Sigmoid colon (tissue), 7 donors: ENCODE results near the gene ARRDC3. TPM values are rescaled to one million over a fixed set of nuclear protein-coding genes. Genes with fewer than 3 reads are reported as not detected.

Experiments used
- DNase-seq: peaks from one replicate; pipeline ENCODE4 v3.0.0-alpha.2; 2019
- H3K27ac ChIP-seq, 4 donors: fragments of 200-600 bp; sonication (generic); one replicate each; pipeline ENCODE4 v1.5.1; 2016 to 2019; ENCODE audit warnings: mild to moderate bottlenecking in 1 of 4
- H3K27me3 ChIP-seq, 3 donors: fragments of 200-600 bp; sonication (generic); one replicate each; pipeline ENCODE4 v1.5.1; 2019; ENCODE audit warnings: mild to moderate bottlenecking in 1 of 3
- H3K36me3 ChIP-seq, 4 donors: fragments of 200-600 bp; sonication (generic); one replicate each; pipeline ENCODE4 v1.5.1; 2016 to 2019
- H3K4me1 ChIP-seq, 4 donors: fragments of 200-600 bp; sonication (generic); one replicate each; pipeline ENCODE4 v1.5.1; 2017 to 2019
- H3K4me3 ChIP-seq, 4 donors: fragments of 200-600 bp; sonication (generic); one replicate each; pipeline ENCODE4 v1.5.1; 2017 to 2019; ENCODE audit warnings: mild to moderate bottlenecking in 2 of 4, moderate library complexity in 1 of 4
- H3K9me3 ChIP-seq, 4 donors: fragments of 200-600 bp in 3 of 4; sonication (generic) in 3 of 4; one replicate each; pipeline versions ENCODE4 v1.5.1 to v1.6.1; 2013 to 2019
- EP300 ChIP-seq, 4 donors: sonication (generic); formaldehyde crosslinking; IDR thresholded peaks; one replicate each; pipeline ENCODE4 v1.6.1; 2017; ENCODE audit warnings: antibody characterized with exemption in 4 of 4
- POLR2A ChIP-seq, 2 donors: fragments of 450-650 bp; IDR thresholded peaks; one replicate each; pipeline ENCODE4 v1.6.1; 2016; ENCODE audit warnings: antibody characterized with exemption in 2 of 2, mild to moderate bottlenecking in 2 of 2, moderate library complexity in 2 of 2
- POLR2AphosphoS5 ChIP-seq, 4 donors: sonication (generic); formaldehyde crosslinking; IDR thresholded peaks; one replicate each; pipeline ENCODE4 v1.6.1; 2017; ENCODE audit warnings: antibody characterized with exemption in 4 of 4
- WGBS, 2 donors: extraction: QIAGEN DNeasy Blood & Tissue Kit; methylation state at CpG; one replicate each; pipeline ENCODE4 v1.1.7; 2013; 5-methylcytosine and 5-hydroxymethylcytosine counted together
- intact Hi-C: fragments of 100-400 bp; cut with DNase I; formaldehyde crosslinking; loops from one replicate; pipeline ENCODE4 v1.15.1; 2023
- polyA plus RNA-seq, 3 donors: library from polyadenylated mRNA; stranded (reverse); fragments of 200-250 nt; gene quantifications; one replicate each; pipeline ENCODE4 v1.2.3, GENCODE V29; 2013
- total RNA-seq, 4 donors: library from RNA; depleted of rRNA; stranded (reverse); fragments of >200 nt; gene quantifications; one replicate each; pipeline ENCODE4 v1.1.0, GENCODE V29; 2016
- TF ChIP-seq, protein P1 (sequence below), 4 experiments: fragments of 450-650 bp in 3 of 4; fragments of 200-600 bp in 1 of 4; IDR thresholded peaks; one replicate each; pipeline ENCODE4 v1.5.1; 2016 to 2019; ENCODE audit warnings: antibody characterized with exemption in 4 of 4, mild to moderate bottlenecking in 3 of 4, moderate library complexity in 2 of 4
- donor health status: healthy with polysubstance abuse.
- donor health status: Bipolar disorder and iron deficiency.
- donor health status: healthy.

Gene ARRDC3
- total and polyA plus RNA-seq, 7 donors, result 9.7 to 66.7 (median 35.2) TPM

DNA sequence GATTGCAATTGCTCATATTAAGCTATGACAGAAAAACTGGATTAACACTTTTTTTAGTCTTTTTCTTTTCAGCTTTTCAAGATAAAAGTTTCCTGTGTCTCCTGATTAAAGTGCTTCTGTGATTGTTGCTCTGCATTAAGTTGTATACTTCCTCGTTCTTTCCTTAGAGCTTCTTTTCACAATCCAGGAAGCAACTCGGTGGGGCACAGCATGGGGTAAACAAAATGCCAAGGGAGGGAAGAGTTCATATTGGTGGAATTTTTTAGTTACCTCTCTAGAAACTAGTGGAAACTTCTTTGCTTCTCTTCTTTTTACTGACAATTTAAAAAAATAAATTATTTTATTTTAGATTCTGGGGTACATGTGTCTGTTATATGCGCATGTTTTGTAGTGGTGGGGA is 37.8 kb upstream of the ARRDC3 start:
- no peak overlapping the region for H3K4me3 ChIP-seq
- no peaks in the 10 kb centered on the region for H3K36me3 ChIP-seq
- no peaks in the 10 kb centered on the region for H3K9me3 ChIP-seq
- intact Hi-C loops, result loop anchor here (1.0 kb wide), 1 partner anchor 555 kb away; no protein-coding TSS in a partner anchor
- 36 to 51% methylated on average over 3 of the region's 3 CpGs for WGBS, 2 donors
- no peak for TF ChIP-seq EP300 (IDR thresholded peaks at IDR 0.05)
- TF ChIP-seq, protein P1, sequence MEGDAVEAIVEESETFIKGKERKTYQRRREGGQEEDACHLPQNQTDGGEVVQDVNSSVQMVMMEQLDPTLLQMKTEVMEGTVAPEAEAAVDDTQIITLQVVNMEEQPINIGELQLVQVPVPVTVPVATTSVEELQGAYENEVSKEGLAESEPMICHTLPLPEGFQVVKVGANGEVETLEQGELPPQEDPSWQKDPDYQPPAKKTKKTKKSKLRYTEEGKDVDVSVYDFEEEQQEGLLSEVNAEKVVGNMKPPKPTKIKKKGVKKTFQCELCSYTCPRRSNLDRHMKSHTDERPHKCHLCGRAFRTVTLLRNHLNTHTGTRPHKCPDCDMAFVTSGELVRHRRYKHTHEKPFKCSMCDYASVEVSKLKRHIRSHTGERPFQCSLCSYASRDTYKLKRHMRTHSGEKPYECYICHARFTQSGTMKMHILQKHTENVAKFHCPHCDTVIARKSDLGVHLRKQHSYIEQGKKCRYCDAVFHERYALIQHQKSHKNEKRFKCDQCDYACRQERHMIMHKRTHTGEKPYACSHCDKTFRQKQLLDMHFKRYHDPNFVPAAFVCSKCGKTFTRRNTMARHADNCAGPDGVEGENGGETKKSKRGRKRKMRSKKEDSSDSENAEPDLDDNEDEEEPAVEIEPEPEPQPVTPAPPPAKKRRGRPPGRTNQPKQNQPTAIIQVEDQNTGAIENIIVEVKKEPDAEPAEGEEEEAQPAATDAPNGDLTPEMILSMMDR (IDR thresholded peaks at IDR 0.05), result no peak
- no peak for TF ChIP-seq POLR2AphosphoS5 (IDR thresholded peaks at IDR 0.05)
- no peak for TF ChIP-seq POLR2A (IDR thresholded peaks at IDR 0.05)
- H3K27me3 ChIP-seq, result no peaks in the 10 kb centered on the region
- no peak for DNase-seq
- H3K4me1 ChIP-seq, result no peaks in the 10 kb centered on the region
- H3K27ac ChIP-seq, result no peak overlapping the region

DNA sequence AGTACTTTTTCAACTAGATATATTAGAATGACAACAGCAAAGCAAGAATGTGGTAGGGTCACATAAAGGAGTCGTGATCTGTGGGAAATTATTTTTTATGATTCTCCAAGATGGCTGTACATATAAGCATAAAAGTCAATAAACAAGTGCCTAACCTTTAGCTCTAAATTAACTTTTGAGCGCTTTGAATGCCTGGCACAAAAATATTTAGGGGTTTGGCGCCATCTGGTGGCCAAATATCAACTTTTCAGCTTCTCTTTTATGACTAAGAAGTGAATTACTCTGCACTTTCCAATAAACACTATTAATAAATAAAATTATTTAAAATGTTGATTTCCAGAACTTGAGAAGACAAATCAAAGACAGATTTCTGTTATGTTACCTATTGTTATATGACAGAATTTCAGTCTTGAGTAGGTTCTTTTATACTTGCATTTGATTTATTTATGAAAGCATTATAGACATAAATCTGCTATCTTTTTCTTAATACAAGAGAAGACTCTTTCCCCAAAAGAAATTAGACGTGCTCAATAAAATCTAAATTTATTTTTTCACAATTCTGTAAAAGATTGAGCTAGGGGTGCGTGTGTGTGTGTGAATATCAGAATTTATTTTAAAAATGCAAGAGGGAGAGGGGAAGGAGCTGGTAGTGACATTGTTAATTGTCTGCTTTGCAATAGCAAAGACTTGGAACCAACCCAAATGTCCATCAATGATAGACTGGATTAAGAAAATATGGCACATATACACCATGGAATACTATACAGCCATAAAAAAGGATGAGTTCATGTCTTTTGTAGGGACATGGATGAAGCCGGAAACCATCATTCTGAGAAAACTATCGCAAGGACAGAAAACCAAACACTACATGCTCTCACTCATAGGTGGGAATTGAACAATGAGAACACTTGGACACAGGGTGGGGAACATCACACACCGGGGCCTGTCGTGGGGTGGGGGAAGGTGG is 36.7 kb upstream of the ARRDC3 start:
- DNase-seq, result peak; percentile 73
- intact Hi-C loops, result loop anchor here (1.0 kb wide), 1 partner anchor 554 kb away; no protein-coding TSS in a partner anchor
- 52 to 55% methylated on average over 9 of the region's 9 CpGs for WGBS, 2 donors

DNA sequence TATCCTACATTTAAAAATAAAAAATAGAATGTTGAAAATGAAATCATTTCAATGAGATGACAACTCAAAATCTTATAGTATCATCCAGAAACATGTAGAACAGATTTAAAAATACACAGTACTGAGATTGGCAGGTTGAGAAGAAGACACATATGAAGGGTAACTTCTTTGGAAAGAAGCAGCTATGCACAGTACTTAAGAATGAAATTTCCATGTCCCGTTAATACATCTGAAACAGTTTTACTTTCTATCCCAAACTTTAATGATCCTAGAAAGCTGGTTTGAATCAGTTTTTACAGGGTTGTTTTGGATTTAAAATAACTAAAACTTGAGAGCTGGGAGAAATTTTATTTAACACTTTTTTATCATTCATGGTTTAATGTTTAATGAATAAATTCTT is 36.0 kb upstream of the ARRDC3 start:
- H3K27ac ChIP-seq, result no peak overlapping the region
- H3K4me1 ChIP-seq, result no peaks in the 10 kb centered on the region
- no peaks in the 10 kb centered on the region for H3K27me3 ChIP-seq
- H3K9me3 ChIP-seq, result no peaks in the 10 kb centered on the region
- no peaks in the 10 kb centered on the region for H3K36me3 ChIP-seq
- 76 to 81% methylated on average over 1 of the region's 1 CpG for WGBS, 2 donors
- DNase-seq, result no peak
- H3K4me3 ChIP-seq, result no peak overlapping the region
- intact Hi-C loops, result no loop called here
- TF ChIP-seq, protein P1 (IDR thresholded peaks at IDR 0.05), result no peak
- TF ChIP-seq POLR2A (IDR thresholded peaks at IDR 0.05), result no peak
- TF ChIP-seq POLR2AphosphoS5 (IDR thresholded peaks at IDR 0.05), result no peak
- no peak for TF ChIP-seq EP300 (IDR thresholded peaks at IDR 0.05)

More for the DNA sequence above, 36.7 kb upstream of the ARRDC3 start:
- Histone ChIP-seq H3K9me3 (no peaks in the 10 kb centered on the region), H3K27ac (no peak overlapping the region), H3K4me3 (no peak overlapping the region), H3K36me3 (no peaks in the 10 kb centered on the region), H3K27me3 (no peaks in the 10 kb centered on the region), H3K4me1 (no peaks in the 10 kb centered on the region)
- TF ChIP-seq, protein P1 (IDR thresholded peaks at IDR 0.05), result peak; percentile 48 to 68 (median 54)
- TF ChIP-seq EP300 (IDR thresholded peaks at IDR 0.05), result no peak

DNA sequence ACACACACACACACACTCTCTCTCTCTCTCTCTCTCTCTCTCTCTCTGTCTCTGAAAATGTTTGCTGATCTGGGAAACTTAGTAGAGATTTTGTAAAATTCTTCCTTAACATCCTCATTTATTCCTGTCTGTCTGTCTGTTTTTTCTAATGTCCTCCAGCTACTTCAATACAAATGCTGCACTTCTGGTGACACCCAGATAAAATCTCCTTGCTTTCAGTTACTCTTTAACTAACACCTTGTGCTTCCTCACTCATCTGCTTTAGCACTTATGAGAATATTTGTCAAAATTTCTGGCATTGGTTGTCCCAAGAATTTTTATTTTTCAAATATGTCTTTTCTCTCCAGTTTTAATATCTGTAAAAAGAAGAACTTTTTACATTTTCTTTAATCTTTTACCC is 35.0 kb upstream of the ARRDC3 start:
- no peaks in the 10 kb centered on the region for H3K36me3 ChIP-seq
- H3K27me3 ChIP-seq, result no peaks in the 10 kb centered on the region
- H3K9me3 ChIP-seq, result no peaks in the 10 kb centered on the region
- no peaks in the 10 kb centered on the region for H3K4me1 ChIP-seq
- no peak overlapping the region for H3K27ac ChIP-seq
- no peak for DNase-seq
- intact Hi-C loops, result no loop called here
- TF ChIP-seq POLR2A (IDR thresholded peaks at IDR 0.05) (no peak), POLR2AphosphoS5 (IDR thresholded peaks at IDR 0.05) (no peak), EP300 (IDR thresholded peaks at IDR 0.05) (no peak)
- TF ChIP-seq, protein P1 (IDR thresholded peaks at IDR 0.05), result no peak
- H3K4me3 ChIP-seq, result no peak overlapping the region
